Amniotic stem cell (primary cell): ENCODE results near the gene BICD2.

Experiments used
- DNase-seq: peaks from one replicate; lab custom pipeline; 2025; lab: John Stamatoyannopoulos, UW

The BICD2 gene

DNA sequence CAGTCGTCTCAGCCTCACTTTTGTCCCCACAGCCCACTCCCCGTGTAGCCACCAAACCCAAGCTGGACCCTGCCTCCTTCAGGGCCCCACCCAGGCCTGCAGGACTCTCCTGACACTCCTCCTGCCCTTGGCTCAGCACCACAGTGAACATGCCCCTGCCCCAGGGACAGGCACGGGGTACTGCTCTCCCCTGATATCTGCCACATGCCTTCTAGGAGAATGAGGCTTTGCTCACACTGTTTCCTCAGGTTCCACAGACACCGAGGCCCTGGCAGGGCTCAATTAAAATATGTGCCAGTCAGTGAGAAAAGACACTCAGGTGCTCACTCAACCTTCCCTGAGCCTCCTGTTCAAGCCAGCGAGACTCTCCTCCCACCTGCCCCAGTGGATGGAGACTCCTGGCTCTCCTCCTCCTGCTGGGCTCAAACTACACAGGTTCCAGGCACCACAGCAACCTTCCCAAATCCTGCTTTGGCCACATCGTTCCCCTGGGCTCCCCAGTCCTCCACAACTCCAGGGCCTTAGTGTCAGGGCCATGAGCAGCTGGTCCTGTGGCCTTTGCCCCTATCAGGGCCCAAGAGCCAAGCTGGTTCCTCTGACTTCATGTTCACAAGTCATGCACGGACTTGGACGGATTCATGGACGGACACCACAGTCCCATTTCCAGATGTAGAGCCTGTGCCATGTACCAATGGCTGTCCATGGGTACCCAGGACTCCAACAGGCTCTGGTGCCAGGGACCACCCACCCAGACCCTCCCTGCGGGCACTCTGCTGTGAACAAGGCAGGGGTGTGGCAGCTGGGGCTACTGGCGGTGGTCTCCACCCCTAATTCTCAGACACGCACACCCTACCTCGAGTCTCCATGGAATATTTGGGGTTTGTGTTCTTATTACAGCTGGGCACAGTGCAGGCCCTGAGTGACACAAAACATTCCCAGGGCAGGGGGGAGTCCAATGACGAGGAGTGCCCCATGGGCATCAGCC is 36.6 kb downstream of the BICD2 start:
- DNase-seq = no peak

GRCh38 chr9:92726971-92727715 is 37.5 kb downstream of the BICD2 start:
- no peak for DNase-seq

DNA sequence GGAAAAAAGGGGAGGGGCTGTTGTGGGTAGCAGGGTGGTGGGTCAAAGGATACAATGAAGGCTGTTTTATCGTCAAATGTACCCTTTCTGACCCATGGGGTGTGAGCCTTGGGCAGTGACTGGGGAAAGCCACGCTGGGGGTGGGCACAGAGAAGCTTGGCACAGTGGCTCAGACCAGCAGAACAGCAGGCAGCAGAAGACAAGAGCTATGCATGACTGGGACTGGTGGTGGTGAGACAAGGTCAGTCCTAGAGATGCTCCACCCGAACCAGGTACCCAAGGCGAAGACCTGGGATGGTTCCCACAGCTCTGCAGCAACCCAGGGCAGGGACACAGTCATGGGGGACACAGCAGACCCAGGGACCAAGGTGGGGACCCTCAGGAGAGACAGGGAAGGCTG is 38.3 kb downstream of the BICD2 start:
- DNase-seq = no peak

DNA sequence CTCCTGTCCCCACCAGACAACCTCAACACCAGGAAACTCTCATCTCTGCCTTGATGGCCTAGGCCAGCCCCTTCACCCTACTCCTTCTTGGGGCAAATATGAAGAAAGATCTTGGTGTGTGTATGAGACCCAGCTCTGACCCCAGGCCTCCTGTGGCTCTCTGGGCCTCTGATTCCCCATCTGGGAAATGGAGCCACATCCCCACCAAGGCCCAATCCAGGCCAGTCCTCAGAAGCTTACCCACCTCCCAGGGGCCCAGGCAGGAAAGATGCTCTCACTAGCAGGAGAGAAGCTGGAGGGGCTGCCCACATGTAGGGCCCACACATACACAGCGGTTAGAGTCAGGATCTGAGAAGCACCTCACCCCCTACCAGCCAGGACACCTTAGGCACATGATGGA is 38.9 kb downstream of the BICD2 start:
- DNase-seq = no peak

- no peak for DNase-seq
These were observed 39.4 kb downstream of the BICD2 start for GRCh38 chr9:92725266-92725545.

DNA sequence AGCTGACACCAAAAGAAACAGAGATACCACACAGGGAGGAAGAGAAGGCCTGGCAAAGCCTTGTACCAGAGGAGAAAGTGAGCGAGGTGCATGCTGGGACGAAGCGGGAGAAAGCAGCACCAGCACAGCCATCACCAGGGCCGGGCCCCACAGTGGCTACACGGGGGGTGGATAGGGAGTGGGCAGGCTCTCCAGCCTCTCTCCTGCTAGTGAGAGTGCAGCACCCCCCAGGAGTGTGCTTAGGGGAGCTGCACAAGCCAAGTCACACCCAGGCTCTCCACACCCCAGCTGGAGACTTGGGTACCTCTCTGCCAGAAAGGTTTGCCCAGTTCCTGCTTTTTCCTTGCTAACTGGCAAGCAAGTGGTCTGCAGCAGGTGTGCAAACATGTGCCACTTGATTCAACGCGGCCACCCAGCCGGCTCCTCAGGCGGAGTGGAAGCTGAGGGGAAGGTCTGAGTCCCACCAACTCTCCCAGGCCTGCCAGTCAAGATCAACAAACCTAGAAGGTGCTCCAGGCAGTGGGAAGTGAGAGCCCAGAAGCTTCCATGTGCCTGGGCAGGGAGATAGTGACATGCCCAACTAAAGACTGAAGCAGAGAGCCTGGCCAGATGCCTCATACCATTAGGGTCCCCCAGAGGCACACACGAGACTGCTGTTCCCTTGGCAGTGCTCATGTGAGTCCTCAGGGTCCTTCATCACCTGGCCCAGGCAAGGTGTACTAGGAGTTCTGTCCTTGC is 39.9 kb downstream of the BICD2 start:
- no peak for DNase-seq

- no peak for DNase-seq
These were observed 40.8 kb downstream of the BICD2 start for GRCh38 chr9:92723801-92724323.

GRCh38 chr9:92723299-92723625 is 41.4 kb downstream of the BICD2 start:
- no peak for DNase-seq

- no peak for DNase-seq
These were observed 42.0 kb downstream of the BICD2 start for GRCh38 chr9:92722386-92723298.

GRCh38 chr9:92721548-92721947 is 43.1 kb downstream of the BICD2 start:
- DNase-seq = no peak

- DNase-seq = no peak
These were observed 43.7 kb downstream of the BICD2 start for GRCh38 chr9:92720807-92721535.

DNA sequence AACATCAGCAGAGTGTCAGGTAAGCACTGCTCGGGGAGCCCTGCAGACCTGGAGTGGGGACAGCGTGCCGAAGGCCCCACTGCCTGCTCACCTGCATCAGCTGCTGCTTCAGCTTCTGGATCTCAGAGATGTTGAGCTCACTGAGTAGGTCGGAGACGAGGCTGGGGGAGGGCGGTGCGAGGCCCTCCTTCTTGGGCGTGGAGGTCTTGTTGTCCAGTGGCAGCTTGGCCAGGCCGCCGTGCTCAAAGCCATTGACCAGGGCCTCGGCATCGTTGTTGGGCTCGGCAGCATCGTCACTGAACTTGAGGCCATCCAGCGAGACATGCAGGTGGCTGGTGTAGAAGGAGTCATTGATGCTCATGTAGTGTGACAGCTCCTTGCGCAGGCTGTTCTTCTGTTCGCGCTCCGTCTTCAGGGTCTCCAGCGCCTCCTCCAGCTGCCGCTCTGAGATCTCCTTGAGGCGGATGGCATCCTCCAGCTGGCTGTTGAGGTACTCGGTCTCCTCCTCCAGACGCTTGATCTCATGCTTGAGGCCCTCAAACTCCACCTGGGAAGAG is 44.3 kb downstream of the BICD2 start:
- DNase-seq = no peak

GRCh38 chr9:92719028-92719647 is 45.5 kb downstream of the BICD2 start:
- no peak for DNase-seq

- no peak for DNase-seq
These were observed 46.3 kb downstream of the BICD2 start for GRCh38 chr9:92718086-92719001.

GRCh38 chr9:92717201-92718085 is 47.2 kb downstream of the BICD2 start:
- no peak for DNase-seq

DNA sequence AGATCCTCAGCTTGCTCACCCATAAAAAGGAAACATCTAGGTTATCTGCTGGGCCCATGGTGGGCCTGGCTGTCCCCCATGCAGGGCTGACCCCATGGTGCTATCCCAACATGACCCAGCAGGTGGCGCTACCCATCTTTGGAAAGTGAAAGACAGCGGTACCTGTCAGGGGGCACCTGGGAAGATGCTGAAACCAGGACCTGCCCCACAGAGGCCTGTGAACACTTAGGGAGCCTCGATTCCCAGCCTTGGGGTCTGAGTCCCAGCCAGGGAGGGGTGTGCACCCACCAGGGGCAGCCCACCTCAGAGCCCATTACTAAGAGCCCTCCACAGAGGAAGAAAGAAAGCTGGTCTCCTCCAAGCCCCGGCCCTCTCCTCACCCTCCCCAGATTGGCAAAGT is 48.1 kb downstream of the BICD2 start:
- DNase-seq = no peak

GRCh38 chr9:92715488-92716231 is 49.0 kb downstream of the BICD2 start:
- no peak for DNase-seq
